Measurements from ENCODE around the gene CTNNA3. TPM values are rescaled to one million over a fixed set of nuclear protein-coding genes. Genes with fewer than 3 reads are reported as not detected.
"Not testable (repeated sequence)": the region's sequence is repeated elsewhere in the genome, so short reads cannot be mapped to it uniquely, and the experiment has no call there.

CTNNA3 gene
- total RNA-seq, 1 donor from 2014 or later: 3.3 TPM

- H3K36me3 Mint-ChIP-seq (ENCODE audit: unreplicated experiment): no peaks in the 10 kb centered on the region
- no peaks in the 10 kb centered on the region for H3K4me1 Mint-ChIP-seq (ENCODE audit: low read depth, unreplicated experiment)
- H3K27ac Mint-ChIP-seq (ENCODE audit: unreplicated experiment): no peak overlapping the region
- H3K4me3 Mint-ChIP-seq (ENCODE audit: unreplicated experiment): no peak overlapping the region
- no peak for DNase-seq
- H3K27me3 Mint-ChIP-seq (ENCODE audit: unreplicated experiment): peaks cover 2% of the 10 kb centered on the region
- H3K9me3 Mint-ChIP-seq (ENCODE audit: unreplicated experiment): no peaks in the 10 kb centered on the region
- TF ChIP-seq, protein P1, sequence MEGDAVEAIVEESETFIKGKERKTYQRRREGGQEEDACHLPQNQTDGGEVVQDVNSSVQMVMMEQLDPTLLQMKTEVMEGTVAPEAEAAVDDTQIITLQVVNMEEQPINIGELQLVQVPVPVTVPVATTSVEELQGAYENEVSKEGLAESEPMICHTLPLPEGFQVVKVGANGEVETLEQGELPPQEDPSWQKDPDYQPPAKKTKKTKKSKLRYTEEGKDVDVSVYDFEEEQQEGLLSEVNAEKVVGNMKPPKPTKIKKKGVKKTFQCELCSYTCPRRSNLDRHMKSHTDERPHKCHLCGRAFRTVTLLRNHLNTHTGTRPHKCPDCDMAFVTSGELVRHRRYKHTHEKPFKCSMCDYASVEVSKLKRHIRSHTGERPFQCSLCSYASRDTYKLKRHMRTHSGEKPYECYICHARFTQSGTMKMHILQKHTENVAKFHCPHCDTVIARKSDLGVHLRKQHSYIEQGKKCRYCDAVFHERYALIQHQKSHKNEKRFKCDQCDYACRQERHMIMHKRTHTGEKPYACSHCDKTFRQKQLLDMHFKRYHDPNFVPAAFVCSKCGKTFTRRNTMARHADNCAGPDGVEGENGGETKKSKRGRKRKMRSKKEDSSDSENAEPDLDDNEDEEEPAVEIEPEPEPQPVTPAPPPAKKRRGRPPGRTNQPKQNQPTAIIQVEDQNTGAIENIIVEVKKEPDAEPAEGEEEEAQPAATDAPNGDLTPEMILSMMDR (IDR thresholded peaks at IDR 0.05; ENCODE audit: partially characterized antibody, unreplicated experiment): no peak
Measured at GRCh38 chr10:66349076-66349475, 1346.9 kb downstream of the CTNNA3 start.

DNA sequence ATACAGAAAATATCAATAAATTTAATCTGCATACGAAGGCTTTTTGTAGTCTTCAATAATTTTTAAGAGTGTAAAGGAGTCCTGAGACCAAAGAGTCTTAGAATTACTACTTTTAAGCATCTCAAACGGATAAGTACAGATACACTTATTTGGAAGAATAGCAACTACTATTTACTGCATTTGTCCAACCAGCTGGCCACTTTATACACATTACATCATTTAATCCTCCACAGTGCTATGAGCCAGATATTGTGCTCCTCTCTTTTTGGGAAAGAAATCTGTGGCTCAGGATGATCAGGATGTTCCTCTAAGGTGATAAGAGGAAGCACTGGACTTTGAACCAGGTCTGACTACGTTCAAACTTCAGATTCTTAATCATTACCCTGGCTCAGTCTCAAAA, 1358.8 kb downstream of the CTNNA3 start:
- TF ChIP-seq, protein P1 (IDR thresholded peaks at IDR 0.05; ENCODE audit: partially characterized antibody, unreplicated experiment): no peak
- H3K4me3 Mint-ChIP-seq (ENCODE audit: unreplicated experiment): no peak overlapping the region
- H3K4me1 Mint-ChIP-seq (ENCODE audit: low read depth, unreplicated experiment): no peaks in the 10 kb centered on the region
- peaks cover 4% of the 10 kb centered on the region for H3K9me3 Mint-ChIP-seq (ENCODE audit: unreplicated experiment)
- H3K36me3 Mint-ChIP-seq (ENCODE audit: unreplicated experiment): no peaks in the 10 kb centered on the region
- H3K27ac Mint-ChIP-seq (ENCODE audit: unreplicated experiment): no peak overlapping the region
- H3K27me3 Mint-ChIP-seq (ENCODE audit: unreplicated experiment): no peaks in the 10 kb centered on the region
- DNase-seq: no peak

GRCh38 chr10:66336791-66337190, 1359.2 kb downstream of the CTNNA3 start:
- H3K4me1 Mint-ChIP-seq (ENCODE audit: low read depth, unreplicated experiment): no peaks in the 10 kb centered on the region
- peaks cover 4% of the 10 kb centered on the region for H3K9me3 Mint-ChIP-seq (ENCODE audit: unreplicated experiment)
- H3K27ac Mint-ChIP-seq (ENCODE audit: unreplicated experiment): no peak overlapping the region
- DNase-seq: no peak
- TF ChIP-seq, protein P1 (IDR thresholded peaks at IDR 0.05; ENCODE audit: partially characterized antibody, unreplicated experiment): no peak
- no peak overlapping the region for H3K4me3 Mint-ChIP-seq (ENCODE audit: unreplicated experiment)
- H3K36me3 Mint-ChIP-seq (ENCODE audit: unreplicated experiment): no peaks in the 10 kb centered on the region
- H3K27me3 Mint-ChIP-seq (ENCODE audit: unreplicated experiment): no peaks in the 10 kb centered on the region

DNA sequence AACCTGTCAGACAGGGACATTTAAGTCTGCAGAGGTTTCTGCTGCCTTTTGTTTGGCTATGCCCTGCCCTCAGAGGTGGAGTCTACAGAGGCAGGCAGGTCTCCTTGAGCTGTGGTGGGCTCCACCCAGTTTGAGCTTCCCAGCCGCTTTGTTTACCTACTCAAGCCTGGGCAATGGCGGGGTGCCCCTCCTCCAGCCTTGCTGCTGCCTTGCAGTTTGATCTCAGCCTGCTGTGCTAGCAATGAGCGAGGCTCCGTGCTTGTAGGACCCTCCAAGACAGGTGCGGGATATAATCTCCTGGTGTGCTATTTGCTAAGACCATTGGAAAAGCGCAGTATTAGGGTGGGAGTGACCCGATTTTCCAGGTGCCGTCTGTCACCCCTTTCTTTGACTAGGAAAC, 1360.2 kb downstream of the CTNNA3 start:
- DNase-seq; H3K4me1 Mint-ChIP-seq (ENCODE audit: low read depth, unreplicated experiment); H3K9me3 Mint-ChIP-seq (ENCODE audit: unreplicated experiment); H3K27me3 Mint-ChIP-seq (ENCODE audit: unreplicated experiment); H3K4me3 Mint-ChIP-seq (ENCODE audit: unreplicated experiment); H3K27ac Mint-ChIP-seq (ENCODE audit: unreplicated experiment); H3K36me3 Mint-ChIP-seq (ENCODE audit: unreplicated experiment): not testable (repeated sequence)

DNA sequence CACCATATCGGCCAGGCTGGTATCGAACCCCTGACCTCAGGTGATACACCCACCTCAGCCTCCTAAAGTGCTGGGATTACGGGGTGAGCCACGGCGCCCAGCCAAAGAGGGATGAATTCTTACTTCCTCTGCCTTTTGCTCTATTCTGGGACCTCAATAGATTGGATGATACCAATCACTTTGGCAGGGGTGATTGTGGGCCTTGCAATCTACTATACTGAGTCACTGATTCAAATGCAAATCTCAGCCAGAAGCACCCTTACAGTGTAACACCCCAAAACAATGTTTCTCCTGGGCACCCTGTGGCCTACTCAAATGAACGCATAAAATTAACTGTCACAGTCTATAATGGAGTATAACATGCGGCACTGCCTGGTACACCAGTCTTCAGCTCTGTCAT, 1366.8 kb downstream of the CTNNA3 start:
- Mint-ChIP-seq H3K36me3 (ENCODE audit: unreplicated experiment) (no peaks in the 10 kb centered on the region), H3K27ac (ENCODE audit: unreplicated experiment) (no peak overlapping the region), H3K27me3 (ENCODE audit: unreplicated experiment) (no peaks in the 10 kb centered on the region), H3K4me1 (ENCODE audit: low read depth, unreplicated experiment) (peaks cover 2% of the 10 kb centered on the region), H3K9me3 (ENCODE audit: unreplicated experiment) (no peaks in the 10 kb centered on the region), H3K4me3 (ENCODE audit: unreplicated experiment) (no peak overlapping the region)
- TF ChIP-seq, protein P1 (IDR thresholded peaks at IDR 0.05; ENCODE audit: partially characterized antibody, unreplicated experiment): no peak
- no peak for DNase-seq

DNA sequence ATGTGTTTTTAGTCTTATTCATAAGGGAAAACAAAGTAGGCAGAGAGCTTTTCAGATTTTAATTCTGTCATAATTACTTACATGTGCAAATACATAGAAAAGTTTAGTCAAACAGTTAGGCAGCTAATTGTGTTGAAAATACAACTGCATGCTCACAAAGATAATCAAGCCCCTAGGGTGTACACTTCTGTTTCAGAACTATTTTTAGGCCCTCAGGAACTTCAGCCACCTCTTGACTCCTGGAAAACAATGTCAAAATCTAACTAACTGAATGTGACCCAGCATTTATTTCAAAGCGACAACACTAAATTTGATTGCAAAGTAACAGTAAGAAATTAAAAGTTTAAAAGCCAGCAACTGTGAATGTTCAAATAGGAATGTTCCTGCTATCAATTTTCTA, 1369.1 kb downstream of the CTNNA3 start:
- no peaks in the 10 kb centered on the region for H3K27me3 Mint-ChIP-seq (ENCODE audit: unreplicated experiment)
- no peaks in the 10 kb centered on the region for H3K36me3 Mint-ChIP-seq (ENCODE audit: unreplicated experiment)
- peaks cover 2% of the 10 kb centered on the region for H3K4me1 Mint-ChIP-seq (ENCODE audit: low read depth, unreplicated experiment)
- H3K4me3 Mint-ChIP-seq (ENCODE audit: unreplicated experiment): no peak overlapping the region
- TF ChIP-seq, protein P1 (IDR thresholded peaks at IDR 0.05; ENCODE audit: partially characterized antibody, unreplicated experiment): no peak
- DNase-seq: no peak
- no peak overlapping the region for H3K27ac Mint-ChIP-seq (ENCODE audit: unreplicated experiment)
- no peaks in the 10 kb centered on the region for H3K9me3 Mint-ChIP-seq (ENCODE audit: unreplicated experiment)
